ENCODE measurements around the gene SLC39A11. TPM values are rescaled to one million over a fixed set of nuclear protein-coding genes. Genes with fewer than 3 reads are reported as not detected.

Gene SLC39A11
- total RNA-seq, 2 donors from 2014 or later = 18.1 to 20.1 TPM

GRCh38 chr17:72946696-72947095, 145.8 kb downstream of the SLC39A11 start:
- WGBS, 2 experiments (ENCODE audit: insufficient coverage in 1 of 2, insufficient read length in 1 of 2) = 66 to 78% methylated on average over 4 to 5 of the region's 5 CpGs
- no peaks in the 10 kb centered on the region for H3K27me3 ChIP-seq (ENCODE audit: control insufficient read depth, insufficient read depth, low read length, poor library complexity, severe bottlenecking)
- no peaks in the 10 kb centered on the region for H3K9me3 Mint-ChIP-seq
- no peak for DNase-seq
- H3K27ac ChIP-seq (ENCODE audit: low read depth, low read length) = peak overlapping the region; percentile 47
- no peaks in the 10 kb centered on the region for H3K4me1 Mint-ChIP-seq
- H3K9ac ChIP-seq (ENCODE audit: extremely low read depth, low read length, poor library complexity, severe bottlenecking) = no peak overlapping the region
- TF ChIP-seq, protein P1, sequence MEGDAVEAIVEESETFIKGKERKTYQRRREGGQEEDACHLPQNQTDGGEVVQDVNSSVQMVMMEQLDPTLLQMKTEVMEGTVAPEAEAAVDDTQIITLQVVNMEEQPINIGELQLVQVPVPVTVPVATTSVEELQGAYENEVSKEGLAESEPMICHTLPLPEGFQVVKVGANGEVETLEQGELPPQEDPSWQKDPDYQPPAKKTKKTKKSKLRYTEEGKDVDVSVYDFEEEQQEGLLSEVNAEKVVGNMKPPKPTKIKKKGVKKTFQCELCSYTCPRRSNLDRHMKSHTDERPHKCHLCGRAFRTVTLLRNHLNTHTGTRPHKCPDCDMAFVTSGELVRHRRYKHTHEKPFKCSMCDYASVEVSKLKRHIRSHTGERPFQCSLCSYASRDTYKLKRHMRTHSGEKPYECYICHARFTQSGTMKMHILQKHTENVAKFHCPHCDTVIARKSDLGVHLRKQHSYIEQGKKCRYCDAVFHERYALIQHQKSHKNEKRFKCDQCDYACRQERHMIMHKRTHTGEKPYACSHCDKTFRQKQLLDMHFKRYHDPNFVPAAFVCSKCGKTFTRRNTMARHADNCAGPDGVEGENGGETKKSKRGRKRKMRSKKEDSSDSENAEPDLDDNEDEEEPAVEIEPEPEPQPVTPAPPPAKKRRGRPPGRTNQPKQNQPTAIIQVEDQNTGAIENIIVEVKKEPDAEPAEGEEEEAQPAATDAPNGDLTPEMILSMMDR (conservative IDR thresholded peaks at IDR 0.05) = no peak
- peaks cover 2% of the 10 kb centered on the region for H3K36me3 Mint-ChIP-seq (ENCODE audit: low read depth)
- no peaks in the 10 kb centered on the region for H3K36me3 ChIP-seq (ENCODE audit: control insufficient read depth, insufficient read depth, low read length)
- H3K27ac Mint-ChIP-seq = no peak overlapping the region
- H3K4me1 ChIP-seq (ENCODE audit: control insufficient read depth, insufficient read depth, low read length) = no peaks in the 10 kb centered on the region
- H3K4me3 Mint-ChIP-seq = no peak overlapping the region
- H3K4me3 ChIP-seq (ENCODE audit: low read length) = no peak overlapping the region
- no peaks in the 10 kb centered on the region for H3K9me3 ChIP-seq (ENCODE audit: control insufficient read depth, low read length)
- H3K27me3 Mint-ChIP-seq (ENCODE audit: insufficient read depth) = no peaks in the 10 kb centered on the region

- Histone ChIP-seq H3K4me3 (ENCODE audit: low read length) (no peak overlapping the region), H3K27ac (ENCODE audit: low read depth, low read length) (peak overlapping the region; percentile 47), H3K27me3 (ENCODE audit: control insufficient read depth, insufficient read depth, low read length, poor library complexity, severe bottlenecking) (no peaks in the 10 kb centered on the region), H3K4me1 (ENCODE audit: control insufficient read depth, insufficient read depth, low read length) (no peaks in the 10 kb centered on the region), H3K9ac (ENCODE audit: extremely low read depth, low read length, poor library complexity, severe bottlenecking) (no peak overlapping the region), H3K36me3 (ENCODE audit: control insufficient read depth, insufficient read depth, low read length) (no peaks in the 10 kb centered on the region), H3K9me3 (ENCODE audit: control insufficient read depth, low read length) (no peaks in the 10 kb centered on the region)
- no peak overlapping the region for H3K27ac Mint-ChIP-seq
- TF ChIP-seq, protein P1 (conservative IDR thresholded peaks at IDR 0.05) = no peak
- H3K4me3 Mint-ChIP-seq = no peak overlapping the region
- no peak for DNase-seq
- H3K27me3 Mint-ChIP-seq (ENCODE audit: insufficient read depth) = no peaks in the 10 kb centered on the region
- no peaks in the 10 kb centered on the region for H3K9me3 Mint-ChIP-seq
- 88 to 100% methylated on average over 1 to 3 of the region's 3 CpGs for WGBS, 2 experiments (ENCODE audit: insufficient coverage in 1 of 2, insufficient read length in 1 of 2)
- H3K4me1 Mint-ChIP-seq = no peaks in the 10 kb centered on the region
- H3K36me3 Mint-ChIP-seq (ENCODE audit: low read depth) = peaks cover 2% of the 10 kb centered on the region
Observed at GRCh38 chr17:72946156-72946555, 146.3 kb downstream of the SLC39A11 start.

- Histone ChIP-seq H3K9me3 (ENCODE audit: control insufficient read depth, low read length) (no peaks in the 10 kb centered on the region), H3K36me3 (ENCODE audit: control insufficient read depth, insufficient read depth, low read length) (no peaks in the 10 kb centered on the region), H3K4me3 (ENCODE audit: low read length) (no peak overlapping the region), H3K27me3 (ENCODE audit: control insufficient read depth, insufficient read depth, low read length, poor library complexity, severe bottlenecking) (no peaks in the 10 kb centered on the region), H3K27ac (ENCODE audit: low read depth, low read length) (no peak overlapping the region), H3K4me1 (ENCODE audit: control insufficient read depth, insufficient read depth, low read length) (no peaks in the 10 kb centered on the region), H3K9ac (ENCODE audit: extremely low read depth, low read length, poor library complexity, severe bottlenecking) (no peak overlapping the region)
- Mint-ChIP-seq H3K27ac (no peak overlapping the region), H3K27me3 (ENCODE audit: insufficient read depth) (no peaks in the 10 kb centered on the region), H3K36me3 (ENCODE audit: low read depth) (peaks cover 2% of the 10 kb centered on the region), H3K4me3 (no peak overlapping the region), H3K4me1 (peaks cover 3% of the 10 kb centered on the region), H3K9me3 (no peaks in the 10 kb centered on the region)
- 92% methylated on average over 2 to 6 of the region's 6 CpGs for WGBS, 2 experiments (ENCODE audit: insufficient coverage in 1 of 2, insufficient read length in 1 of 2)
- no peak for DNase-seq
- TF ChIP-seq, protein P1 (conservative IDR thresholded peaks at IDR 0.05) = no peak
Observed at GRCh38 chr17:72945473-72945872, 147.0 kb downstream of the SLC39A11 start.
